ENCODE measurements around the gene A2M. TPM values are rescaled to one million over a fixed set of nuclear protein-coding genes. Genes with fewer than 3 reads are reported as not detected.

The A2M gene
- total RNA-seq, 1 donor from 2014 or later, result 4.2 TPM

DNA sequence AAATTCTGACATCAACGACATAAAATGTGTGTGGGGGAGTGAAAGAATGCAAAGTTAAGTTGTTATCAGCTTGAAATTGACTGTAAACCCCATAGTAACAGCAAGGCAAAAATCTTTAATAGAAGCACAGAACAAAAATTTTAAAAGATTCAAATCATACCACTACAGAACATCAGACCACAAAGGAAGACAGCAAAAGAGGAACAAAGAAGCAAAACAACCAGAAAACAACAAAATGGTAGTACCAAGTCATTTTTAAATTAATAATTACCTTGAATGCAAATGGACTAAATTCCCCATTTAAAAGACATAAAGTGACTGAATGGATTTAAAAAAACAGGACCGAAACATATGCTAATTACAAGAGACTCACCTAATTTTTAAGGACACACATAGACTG, 31.3 kb downstream of the A2M start:
- Mint-ChIP-seq H3K9me3 (ENCODE audit: unreplicated experiment) (peaks cover 6% of the 10 kb centered on the region), H3K4me3 (ENCODE audit: unreplicated experiment) (no peak overlapping the region), H3K27ac (ENCODE audit: unreplicated experiment) (no peak overlapping the region), H3K36me3 (ENCODE audit: low read depth, unreplicated experiment) (no peaks in the 10 kb centered on the region), H3K4me1 (ENCODE audit: low read depth, unreplicated experiment) (no peaks in the 10 kb centered on the region), H3K27me3 (ENCODE audit: low read depth, unreplicated experiment) (no peaks in the 10 kb centered on the region)
- no peaks in the 10 kb centered on the region for H3K9me3 ChIP-seq (ENCODE audit: insufficient read depth, low read depth, low read length)
- H4K20me1 ChIP-seq (ENCODE audit: insufficient read depth, low read length), result no peaks in the 10 kb centered on the region
- H3K27me3 ChIP-seq (ENCODE audit: insufficient read depth, low read length), result no peaks in the 10 kb centered on the region
- H3K79me2 ChIP-seq (ENCODE audit: insufficient read depth, low read length), result no peaks in the 10 kb centered on the region
- H3K4me1 ChIP-seq (ENCODE audit: insufficient read depth, low read length), result no peaks in the 10 kb centered on the region
- no peak for FAIRE-seq
- no peak overlapping the region for H3K9ac ChIP-seq (ENCODE audit: low read length)
- H3K4me3 ChIP-seq (ENCODE audit: insufficient read depth, low read depth, low read length), result no peak overlapping the region
- no peak for DNase-seq (ENCODE audit: low read depth)
- H2AFZ ChIP-seq (ENCODE audit: low read depth, low read length), result no peak overlapping the region
- no peaks in the 10 kb centered on the region for H3K36me3 ChIP-seq (ENCODE audit: insufficient read depth, low read length)
- no peak for TF ChIP-seq EZH2 (IDR thresholded peaks at IDR 0.05; ENCODE audit: insufficient read depth, low read length)
- TF ChIP-seq, protein P1, sequence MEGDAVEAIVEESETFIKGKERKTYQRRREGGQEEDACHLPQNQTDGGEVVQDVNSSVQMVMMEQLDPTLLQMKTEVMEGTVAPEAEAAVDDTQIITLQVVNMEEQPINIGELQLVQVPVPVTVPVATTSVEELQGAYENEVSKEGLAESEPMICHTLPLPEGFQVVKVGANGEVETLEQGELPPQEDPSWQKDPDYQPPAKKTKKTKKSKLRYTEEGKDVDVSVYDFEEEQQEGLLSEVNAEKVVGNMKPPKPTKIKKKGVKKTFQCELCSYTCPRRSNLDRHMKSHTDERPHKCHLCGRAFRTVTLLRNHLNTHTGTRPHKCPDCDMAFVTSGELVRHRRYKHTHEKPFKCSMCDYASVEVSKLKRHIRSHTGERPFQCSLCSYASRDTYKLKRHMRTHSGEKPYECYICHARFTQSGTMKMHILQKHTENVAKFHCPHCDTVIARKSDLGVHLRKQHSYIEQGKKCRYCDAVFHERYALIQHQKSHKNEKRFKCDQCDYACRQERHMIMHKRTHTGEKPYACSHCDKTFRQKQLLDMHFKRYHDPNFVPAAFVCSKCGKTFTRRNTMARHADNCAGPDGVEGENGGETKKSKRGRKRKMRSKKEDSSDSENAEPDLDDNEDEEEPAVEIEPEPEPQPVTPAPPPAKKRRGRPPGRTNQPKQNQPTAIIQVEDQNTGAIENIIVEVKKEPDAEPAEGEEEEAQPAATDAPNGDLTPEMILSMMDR (IDR thresholded peaks at IDR 0.05; ENCODE audit: insufficient read depth, low read depth, low read length), result no peak
- no peak overlapping the region for H3K4me2 ChIP-seq (ENCODE audit: low read length)
- no peak overlapping the region for H3K27ac ChIP-seq (ENCODE audit: low read depth, low read length)

DNA sequence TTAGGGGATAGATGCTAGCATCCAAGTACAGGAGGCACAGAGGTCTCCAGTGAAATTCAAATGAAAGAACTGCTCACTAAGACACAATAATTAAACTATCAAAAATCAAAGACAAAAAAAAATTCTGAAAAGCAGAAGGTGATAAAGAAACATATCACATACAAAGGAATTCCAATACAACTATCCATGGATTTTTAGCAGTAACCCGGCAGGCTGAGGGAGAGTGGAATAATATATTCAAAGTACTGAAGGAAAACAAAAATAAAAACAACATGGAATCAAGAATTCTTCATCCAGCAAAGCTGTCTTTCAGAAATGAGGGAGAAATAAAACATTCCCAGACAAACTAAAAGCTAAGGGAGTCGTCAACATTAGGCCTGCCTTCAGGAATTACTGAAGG, 31.9 kb downstream of the A2M start:
- Mint-ChIP-seq H3K27ac (ENCODE audit: unreplicated experiment) (no peak overlapping the region), H3K27me3 (ENCODE audit: low read depth, unreplicated experiment) (no peaks in the 10 kb centered on the region), H3K36me3 (ENCODE audit: low read depth, unreplicated experiment) (no peaks in the 10 kb centered on the region), H3K4me3 (ENCODE audit: unreplicated experiment) (no peak overlapping the region), H3K9me3 (ENCODE audit: unreplicated experiment) (peaks cover 6% of the 10 kb centered on the region), H3K4me1 (ENCODE audit: low read depth, unreplicated experiment) (no peaks in the 10 kb centered on the region)
- Histone ChIP-seq H3K9ac (ENCODE audit: low read length) (no peak overlapping the region), H3K9me3 (ENCODE audit: insufficient read depth, low read depth, low read length) (no peaks in the 10 kb centered on the region), H3K4me1 (ENCODE audit: insufficient read depth, low read length) (no peaks in the 10 kb centered on the region), H3K27ac (ENCODE audit: low read depth, low read length) (no peak overlapping the region), H3K27me3 (ENCODE audit: insufficient read depth, low read length) (no peaks in the 10 kb centered on the region), H2AFZ (ENCODE audit: low read depth, low read length) (no peak overlapping the region), H4K20me1 (ENCODE audit: insufficient read depth, low read length) (no peaks in the 10 kb centered on the region), H3K4me3 (ENCODE audit: insufficient read depth, low read depth, low read length) (no peak overlapping the region), H3K4me2 (ENCODE audit: low read length) (no peak overlapping the region), H3K36me3 (ENCODE audit: insufficient read depth, low read length) (no peaks in the 10 kb centered on the region), H3K79me2 (ENCODE audit: insufficient read depth, low read length) (no peaks in the 10 kb centered on the region)
- DNase-seq (ENCODE audit: low read depth) (no peak), FAIRE-seq (no peak)
- TF ChIP-seq, protein P1 (IDR thresholded peaks at IDR 0.05; ENCODE audit: insufficient read depth, low read depth, low read length), result no peak
- no peak for TF ChIP-seq EZH2 (IDR thresholded peaks at IDR 0.05; ENCODE audit: insufficient read depth, low read length)

DNA sequence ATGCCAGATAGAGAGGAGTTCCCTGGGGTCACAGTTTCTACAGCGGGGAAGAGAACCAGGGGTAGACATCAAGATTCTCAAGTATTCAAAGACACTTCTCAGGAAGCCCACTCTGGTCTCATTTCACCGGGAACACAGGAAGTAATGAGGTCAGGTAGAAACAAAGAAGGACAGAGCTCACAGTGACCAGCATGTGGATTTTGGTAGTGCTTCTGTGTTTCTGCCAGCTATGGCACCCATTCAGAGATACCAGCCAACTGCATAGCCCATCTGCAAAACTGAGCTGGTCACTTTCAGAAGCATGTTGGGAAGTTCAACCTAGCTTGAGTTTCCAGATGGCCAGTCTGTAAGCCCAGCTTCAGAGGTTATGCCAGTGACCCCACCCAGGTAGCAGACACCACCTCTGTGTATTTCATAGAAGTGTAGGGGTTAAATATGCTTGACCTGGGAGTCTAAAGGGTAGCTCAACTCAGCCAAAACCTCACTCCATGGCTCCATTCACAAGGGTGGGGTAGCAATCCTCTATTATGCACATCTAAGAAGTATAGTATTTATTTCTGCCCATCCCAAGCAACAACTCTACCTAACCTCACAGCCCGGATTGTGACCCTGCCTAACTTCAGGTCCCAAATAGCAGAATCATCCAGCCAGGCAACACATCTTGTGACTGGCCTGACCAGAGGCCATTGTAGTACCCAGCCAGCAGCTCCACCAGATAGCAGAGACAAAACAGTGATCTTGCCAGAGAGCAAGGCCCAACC, 33.9 kb downstream of the A2M start:
- H3K4me1 Mint-ChIP-seq (ENCODE audit: low read depth, unreplicated experiment), result no peaks in the 10 kb centered on the region
- FAIRE-seq, result no peak
- no peak overlapping the region for H3K27ac Mint-ChIP-seq (ENCODE audit: unreplicated experiment)

More for the DNA sequence above, 33.9 kb downstream of the A2M start:
- Histone ChIP-seq H3K9me3 (ENCODE audit: insufficient read depth, low read depth, low read length) (no peaks in the 10 kb centered on the region), H4K20me1 (ENCODE audit: insufficient read depth, low read length) (no peaks in the 10 kb centered on the region), H3K79me2 (ENCODE audit: insufficient read depth, low read length) (no peaks in the 10 kb centered on the region), H3K4me1 (ENCODE audit: insufficient read depth, low read length) (no peaks in the 10 kb centered on the region), H3K27ac (ENCODE audit: low read depth, low read length) (no peak overlapping the region), H3K27me3 (ENCODE audit: insufficient read depth, low read length) (no peaks in the 10 kb centered on the region), H3K4me2 (ENCODE audit: low read length) (no peak overlapping the region), H3K36me3 (ENCODE audit: insufficient read depth, low read length) (no peaks in the 10 kb centered on the region), H3K4me3 (ENCODE audit: insufficient read depth, low read depth, low read length) (no peak overlapping the region), H2AFZ (ENCODE audit: low read depth, low read length) (no peak overlapping the region), H3K9ac (ENCODE audit: low read length) (no peak overlapping the region)
- no peak for TF ChIP-seq EZH2 (IDR thresholded peaks at IDR 0.05; ENCODE audit: insufficient read depth, low read length)
- TF ChIP-seq, protein P1 (IDR thresholded peaks at IDR 0.05; ENCODE audit: insufficient read depth, low read depth, low read length), result no peak
- no peak for DNase-seq (ENCODE audit: low read depth)
- no peak overlapping the region for H3K4me3 Mint-ChIP-seq (ENCODE audit: unreplicated experiment)
- no peaks in the 10 kb centered on the region for H3K36me3 Mint-ChIP-seq (ENCODE audit: low read depth, unreplicated experiment)
- H3K27me3 Mint-ChIP-seq (ENCODE audit: low read depth, unreplicated experiment), result no peaks in the 10 kb centered on the region
- peaks cover 6% of the 10 kb centered on the region for H3K9me3 Mint-ChIP-seq (ENCODE audit: unreplicated experiment)
